Astrocyte (in vitro differentiated cells and primary cell): ENCODE measurements around the gene ZFAND2B. TPM values are rescaled to one million over a fixed set of nuclear protein-coding genes. Genes with fewer than 3 reads are reported as not detected.

Source experiments
- DNase-seq: peaks from one replicate; pipeline ENCODE4 v3.0.0-alpha.2; 2010; ENCODE audit warnings: low read depth
- FAIRE-seq: peaks from 2 replicates; lab custom pipeline; 2011; peaks lifted over from hg19 to GRCh38; lab: Jason Lieb, UNC
- H2AFZ ChIP-seq: 2 replicates; pipeline ENCODE4 v1.6.0; 2012; ENCODE audit warnings: low read depth, low read length, inconsistent platforms
- H3K27ac ChIP-seq: 2 replicates; pipeline ENCODE4 v1.5.1; 2011; ENCODE audit warnings: low read depth, low read length, inconsistent platforms
- H3K27me3 ChIP-seq: 2 replicates; pipeline ENCODE4 v1.6.0; 2011; ENCODE audit warnings: low read length, inconsistent platforms; ENCODE audit not compliant: insufficient read depth
- H3K36me3 ChIP-seq: 2 replicates; pipeline ENCODE4 v1.5.1; 2011; ENCODE audit warnings: low read length, inconsistent platforms; ENCODE audit not compliant: insufficient read depth
- H3K4me1 ChIP-seq: 2 replicates; pipeline ENCODE4 v1.5.1; 2011; ENCODE audit warnings: low read length, inconsistent platforms; ENCODE audit not compliant: insufficient read depth
- H3K4me2 ChIP-seq: 2 replicates; pipeline ENCODE4 v1.6.0; 2012; ENCODE audit warnings: low read length, inconsistent platforms
- H3K4me3 ChIP-seq: 2 replicates; pipeline ENCODE4 v1.5.1; 2011; ENCODE audit warnings: low read depth, mild to moderate bottlenecking, low read length, inconsistent platforms; ENCODE audit not compliant: insufficient read depth
- H3K79me2 ChIP-seq: 2 replicates; pipeline ENCODE4 v1.6.0; 2012; ENCODE audit warnings: mild to moderate bottlenecking, low read length, inconsistent platforms; ENCODE audit not compliant: insufficient read depth
- H3K9ac ChIP-seq: 2 replicates; pipeline ENCODE4 v1.6.0; 2012; ENCODE audit warnings: mild to moderate bottlenecking, low read length, inconsistent platforms
- H3K9me3 ChIP-seq: 2 replicates; pipeline ENCODE4 v1.5.1; 2012; ENCODE audit warnings: low read depth, mild to moderate bottlenecking, low read length, inconsistent platforms; ENCODE audit not compliant: insufficient read depth
- H4K20me1 ChIP-seq: 2 replicates; pipeline ENCODE4 v1.6.0; 2012; ENCODE audit warnings: low read length, inconsistent platforms; ENCODE audit not compliant: insufficient read depth
- H3K27ac Mint-ChIP-seq: one replicate; pipeline ENCODE4 v1.8.0; 2021; ENCODE audit warnings: mild to moderate bottlenecking, mixed read lengths; ENCODE audit not compliant: unreplicated experiment
- H3K27me3 Mint-ChIP-seq: one replicate; pipeline ENCODE4 v1.8.0; 2021; ENCODE audit warnings: low read depth, mixed read lengths; ENCODE audit not compliant: unreplicated experiment
- H3K36me3 Mint-ChIP-seq: one replicate; pipeline ENCODE4 v1.8.0; 2021; ENCODE audit warnings: low read depth, mixed read lengths; ENCODE audit not compliant: unreplicated experiment
- H3K4me1 Mint-ChIP-seq: one replicate; pipeline ENCODE4 v1.8.0; 2021; ENCODE audit warnings: low read depth, mixed read lengths; ENCODE audit not compliant: unreplicated experiment
- H3K4me3 Mint-ChIP-seq: one replicate; pipeline ENCODE4 v1.8.0; 2021; ENCODE audit warnings: mild to moderate bottlenecking, moderate library complexity, mixed read lengths; ENCODE audit not compliant: unreplicated experiment
- H3K9me3 Mint-ChIP-seq: one replicate; pipeline ENCODE4 v1.8.0; 2021; ENCODE audit warnings: mild to moderate bottlenecking, mixed read lengths; ENCODE audit not compliant: unreplicated experiment
- CTCF ChIP-seq: IDR thresholded peaks from 2 replicates; pipeline ENCODE4 v1.5.1; 2011; ENCODE audit warnings: low read depth, mild to moderate bottlenecking, inconsistent platforms, low read length, moderate library complexity; ENCODE audit not compliant: insufficient read depth
- EZH2 ChIP-seq: IDR thresholded peaks from 2 replicates; pipeline ENCODE4 v1.6.1; 2012; ENCODE audit warnings: mild to moderate bottlenecking, low read length, inconsistent platforms; ENCODE audit not compliant: insufficient read depth
- total RNA-seq: library from RNA; stranded (reverse); gene quantifications from 2 replicates; pipeline ENCODE4 v1.2.1, GENCODE V29; 2021

The ZFAND2B gene
- total RNA-seq, 1 donor from 2014 or later = 24.0 TPM

GRCh38 chr2:219168932-219169331 is 37.6 kb upstream of the ZFAND2B start:
- H2AFZ ChIP-seq = no peak overlapping the region
- H3K4me3 ChIP-seq = no peak overlapping the region
- H3K9me3 Mint-ChIP-seq = no peaks in the 10 kb centered on the region
- peaks cover 18% of the 10 kb centered on the region for H3K27me3 Mint-ChIP-seq
- peaks cover 2% of the 10 kb centered on the region for H3K4me1 ChIP-seq
- FAIRE-seq = no peak
- no peak for TF ChIP-seq EZH2
- no peak for TF ChIP-seq CTCF
- no peak overlapping the region for H3K4me2 ChIP-seq
- no peak overlapping the region for H3K9ac ChIP-seq
- H3K36me3 ChIP-seq = no peaks in the 10 kb centered on the region
- no peak overlapping the region for H3K4me3 Mint-ChIP-seq
- H3K27ac ChIP-seq = no peak overlapping the region
- peaks cover 18% of the 10 kb centered on the region for H3K36me3 Mint-ChIP-seq
- no peak for DNase-seq
- peaks cover 18% of the 10 kb centered on the region for H4K20me1 ChIP-seq
- H3K4me1 Mint-ChIP-seq = peaks cover 8% of the 10 kb centered on the region
- H3K27me3 ChIP-seq = no peaks in the 10 kb centered on the region
- no peaks in the 10 kb centered on the region for H3K79me2 ChIP-seq
- H3K9me3 ChIP-seq = no peaks in the 10 kb centered on the region
- H3K27ac Mint-ChIP-seq = no peak overlapping the region

GRCh38 chr2:219169930-219170654 is 36.5 kb upstream of the ZFAND2B start, which contains the start of gene SLC23A3:
Gene SLC23A3, minus strand, starts transcription at chr2:219170029. Its CDS starts 45 bp downstream, at chr2:219169984.
- Histone ChIP-seq H4K20me1 (peaks cover 20% of the 10 kb centered on the region), H2AFZ (no peak within 1 kb of the TSS), H3K4me2 (no peak within 1 kb of the TSS), H3K79me2 (peaks cover 6% of the 10 kb centered on the region), H3K9me3 (no peaks in the 10 kb centered on the region), H3K4me1 (peaks cover 2% of the 10 kb centered on the region), H3K27ac (no peak within 1 kb of the TSS), H3K27me3 (no peaks in the 10 kb centered on the region), H3K9ac (no peak within 1 kb of the TSS), H3K4me3 (no peak within 1 kb of the TSS), H3K36me3 (peaks cover 4% of the 10 kb centered on the region)
- peaks cover 12% of the 10 kb centered on the region for H3K27me3 Mint-ChIP-seq
- H3K27ac Mint-ChIP-seq = no peak within 1 kb of the TSS
- TF ChIP-seq CTCF (no peak), EZH2 (no peak)
- peaks cover 21% of the 10 kb centered on the region for H3K36me3 Mint-ChIP-seq
- H3K4me1 Mint-ChIP-seq = peaks cover 12% of the 10 kb centered on the region
- FAIRE-seq = no peak
- no peaks in the 10 kb centered on the region for H3K9me3 Mint-ChIP-seq
- H3K4me3 Mint-ChIP-seq = no peak within 1 kb of the TSS
- no peak for DNase-seq

GRCh38 chr2:219171231-219171651 is 35.3 kb upstream of the ZFAND2B start:
- no peak overlapping the region for H3K4me3 ChIP-seq
- H3K27ac Mint-ChIP-seq = peak overlapping the region; percentile 42
- no peaks in the 10 kb centered on the region for H3K9me3 ChIP-seq
- no peak overlapping the region for H3K4me2 ChIP-seq
- H3K9ac ChIP-seq = no peak overlapping the region
- H4K20me1 ChIP-seq = peaks cover 20% of the 10 kb centered on the region
- FAIRE-seq (peak; percentile 45), DNase-seq (peak; percentile 67)
- H2AFZ ChIP-seq = no peak overlapping the region
- H3K4me3 Mint-ChIP-seq = no peak overlapping the region
- H3K79me2 ChIP-seq = peaks cover 14% of the 10 kb centered on the region
- peaks cover 12% of the 10 kb centered on the region for H3K4me1 ChIP-seq
- no peaks in the 10 kb centered on the region for H3K27me3 ChIP-seq
- H3K4me1 Mint-ChIP-seq = peaks cover 12% of the 10 kb centered on the region
- H3K36me3 ChIP-seq = peaks cover 4% of the 10 kb centered on the region
- no peaks in the 10 kb centered on the region for H3K9me3 Mint-ChIP-seq
- peak; percentile 86 for TF ChIP-seq CTCF
- no peak for TF ChIP-seq EZH2
- peaks cover 9% of the 10 kb centered on the region for H3K27me3 Mint-ChIP-seq
- no peak overlapping the region for H3K27ac ChIP-seq
- H3K36me3 Mint-ChIP-seq = peaks cover 18% of the 10 kb centered on the region
